ENCODE results near the gene MYCBP2.
"Not testable (repeated sequence)": the region's sequence is repeated elsewhere in the genome, so short reads cannot be mapped to it uniquely, and the experiment has no call there.

The MYCBP2 gene

DNA sequence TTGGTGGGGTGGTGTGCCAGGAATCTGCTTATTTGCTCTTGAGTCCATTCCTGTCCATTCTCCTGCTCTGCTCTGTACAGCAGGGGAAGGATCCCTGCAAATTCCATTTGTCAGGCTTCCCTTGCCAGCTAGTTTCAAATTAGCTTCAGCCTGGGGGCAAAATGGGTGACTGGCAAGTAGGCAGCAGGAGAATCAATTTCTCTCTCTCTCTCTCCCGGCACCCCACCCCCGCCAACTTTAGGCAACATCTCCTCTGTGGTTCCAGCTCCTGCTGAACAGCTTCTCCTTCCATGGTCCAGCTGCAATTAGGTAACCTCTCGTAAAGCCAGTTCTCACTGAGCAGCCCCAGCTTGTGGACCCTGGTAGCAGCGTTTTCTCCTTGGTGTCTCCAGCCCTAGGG lies 6.7 kb upstream of the MYCBP2 start:
- no peak for DNase-seq

DNA sequence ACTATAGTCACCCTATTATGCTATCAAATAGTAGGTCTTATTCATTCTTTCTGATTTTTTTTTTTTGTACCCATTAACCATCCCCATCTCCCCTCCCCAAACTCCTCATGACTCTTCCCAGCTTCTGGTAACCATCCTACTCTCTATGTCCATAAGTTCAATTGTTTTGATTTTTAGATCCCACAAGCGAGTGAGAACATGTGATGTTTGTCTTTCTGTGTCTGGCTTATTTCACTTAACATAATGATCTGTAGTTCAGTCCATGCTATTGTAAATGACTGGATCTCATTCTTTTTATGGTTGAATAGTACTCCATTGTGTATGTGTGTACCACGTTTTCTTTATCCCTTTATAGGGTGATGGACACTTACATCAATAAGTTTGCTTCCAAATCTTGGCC lies 4.5 kb upstream of the MYCBP2 start:
- no peak for DNase-seq

- DNase-seq, result no peak
Observed at GRCh38 chr13:77329911-77330584, 3.2 kb upstream of the MYCBP2 start.

- DNase-seq, result peak; percentile 92
Observed at GRCh38 chr13:77329133-77329910, 2.4 kb upstream of the MYCBP2 start.

- no peak for DNase-seq
Observed at GRCh38 chr13:77328819-77329132, 1.9 kb upstream of the MYCBP2 start.

- no peak for DNase-seq
Observed at GRCh38 chr13:77325371-77325980, 1.4 kb downstream of the MYCBP2 start.

GRCh38 chr13:77323858-77324257 lies 3.0 kb downstream of the MYCBP2 start:
- no peak for DNase-seq

DNA sequence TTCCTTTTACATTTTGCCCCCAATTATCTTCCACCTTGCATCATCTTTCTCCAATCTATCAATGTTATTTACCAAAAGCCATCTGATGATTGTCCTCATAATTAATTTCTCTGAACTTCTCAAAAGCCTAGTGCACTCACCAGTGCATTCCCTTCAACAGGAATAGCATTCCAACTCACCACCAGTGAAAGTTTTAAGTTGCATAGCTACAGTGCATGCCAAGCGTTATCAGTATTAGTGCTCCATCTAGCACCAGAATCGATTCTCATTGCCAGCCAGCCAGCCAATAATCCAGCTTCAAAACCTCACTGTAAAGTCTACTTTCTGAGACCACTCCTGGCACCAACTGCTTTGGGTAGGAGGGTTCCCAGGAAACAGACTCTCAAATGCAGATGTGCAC lies 7.4 kb downstream of the MYCBP2 start:
- no peak for DNase-seq

DNA sequence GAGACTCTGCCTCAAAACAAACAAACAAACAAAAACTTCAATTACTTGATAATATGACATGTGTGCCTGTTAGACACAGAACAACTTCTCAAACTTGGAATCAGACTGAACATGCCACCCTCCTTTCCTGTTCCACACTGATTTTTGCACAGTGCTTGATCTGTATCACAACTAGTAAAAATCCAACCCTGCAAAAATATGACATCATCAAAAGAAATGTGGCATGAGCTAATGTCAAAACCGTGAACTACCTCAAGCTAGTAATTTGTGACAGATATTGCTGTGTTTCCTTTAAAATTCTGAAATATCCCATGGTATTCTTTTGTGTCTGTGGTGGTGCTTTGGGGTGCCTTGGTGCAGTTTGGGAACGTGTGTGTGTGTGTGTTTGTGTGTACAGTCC lies 8.2 kb downstream of the MYCBP2 start:
- DNase-seq, result no peak

GRCh38 chr13:77316430-77316829 lies 10.5 kb downstream of the MYCBP2 start:
- DNase-seq, result no peak

DNA sequence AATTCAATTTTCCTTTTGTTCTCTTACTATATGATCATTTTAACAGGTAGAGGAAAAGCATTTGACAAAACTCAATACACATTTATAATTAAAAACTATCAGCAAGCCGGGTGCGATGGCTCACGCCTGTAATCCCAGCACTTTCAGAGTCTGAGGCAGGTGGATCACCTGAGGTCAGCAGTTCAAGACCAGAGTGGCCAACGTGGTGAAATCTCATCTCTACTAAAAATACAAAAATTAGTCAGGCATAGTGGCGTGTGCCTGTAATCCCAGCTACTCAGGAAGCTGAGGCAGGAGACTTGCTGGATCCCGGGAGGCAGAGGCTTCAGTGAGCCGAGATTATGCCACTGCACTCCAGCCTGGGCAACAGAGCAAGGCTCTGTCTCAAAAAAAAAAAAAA lies 11.4 kb downstream of the MYCBP2 start:
- not testable (repeated sequence) for DNase-seq

- DNase-seq, result no peak
Observed at GRCh38 chr13:77313923-77314322, 13.0 kb downstream of the MYCBP2 start.

- DNase-seq, result no peak
Observed at GRCh38 chr13:77312311-77312710, 14.6 kb downstream of the MYCBP2 start.

DNA sequence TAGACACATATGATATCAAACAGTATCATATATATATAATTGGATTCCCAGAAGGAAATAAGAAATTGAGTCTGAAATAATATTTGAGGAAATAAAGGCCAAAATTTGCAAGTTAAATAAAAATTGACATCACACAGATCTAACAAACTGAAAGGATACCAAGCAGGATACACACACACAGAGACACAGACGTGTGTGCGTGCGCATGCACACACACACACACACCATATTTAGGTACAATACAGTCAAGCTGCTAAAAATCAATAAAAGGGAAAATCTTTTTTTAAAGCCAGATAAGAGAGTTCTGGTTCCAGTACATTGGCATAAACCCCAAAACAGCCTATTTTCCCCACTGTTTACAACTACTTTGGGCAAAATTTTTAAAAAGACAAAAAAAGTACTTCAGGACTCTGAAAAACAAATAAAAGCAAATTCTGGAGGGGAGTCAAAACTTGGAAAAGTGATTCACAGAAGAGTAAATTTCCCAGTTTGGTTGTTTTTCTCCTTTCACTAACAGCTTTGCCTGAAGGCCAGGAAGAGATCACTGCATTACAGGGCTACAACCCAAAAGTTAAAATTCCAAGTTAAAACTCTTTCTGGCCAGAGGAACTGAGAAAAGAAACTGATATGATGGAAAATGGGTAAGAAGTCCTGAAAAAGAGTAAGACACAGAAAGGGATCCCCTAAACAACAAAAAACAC lies 16.2 kb downstream of the MYCBP2 start:
- no peak for DNase-seq

DNA sequence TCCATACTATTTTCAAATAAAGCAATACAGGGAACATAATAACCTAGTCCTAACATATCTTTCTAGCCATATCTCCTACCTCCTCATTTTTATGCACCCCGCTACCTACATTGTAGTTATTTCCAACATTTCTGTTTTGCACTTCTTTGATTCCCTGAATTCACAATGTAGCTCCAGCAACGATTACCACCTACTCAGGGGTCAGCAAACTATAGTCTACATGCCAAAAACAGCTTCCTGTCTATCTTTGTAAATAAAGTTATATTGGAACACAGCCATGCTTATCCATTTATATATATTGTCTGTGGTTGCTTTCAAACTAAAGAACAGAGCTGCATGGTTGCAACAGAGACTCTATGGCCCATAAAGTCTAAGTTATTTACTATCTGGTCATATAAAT lies 16.7 kb downstream of the MYCBP2 start:
- DNase-seq, result no peak

DNA sequence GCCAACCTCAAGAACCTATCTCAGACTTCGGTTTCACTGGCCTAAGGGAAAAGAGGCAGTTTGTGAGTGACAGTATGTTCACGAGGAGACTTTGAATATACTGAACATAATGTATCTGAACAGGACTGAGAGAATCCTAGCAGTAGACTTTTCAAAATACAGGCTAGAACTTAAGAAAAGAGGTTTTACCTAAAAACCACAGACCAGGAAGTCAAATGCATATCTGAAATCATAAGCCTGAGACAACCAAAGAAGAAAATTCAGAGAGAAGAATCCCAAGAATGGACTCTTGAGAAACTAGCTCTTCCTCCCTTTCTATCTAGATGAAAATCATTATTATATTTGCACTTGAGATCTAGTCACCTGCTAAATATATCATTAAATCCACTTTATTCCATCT lies 17.6 kb downstream of the MYCBP2 start:
- DNase-seq, result no peak

- no peak for DNase-seq
Observed at GRCh38 chr13:77306458-77306857, 20.4 kb downstream of the MYCBP2 start.

GRCh38 chr13:77305266-77305665 lies 21.6 kb downstream of the MYCBP2 start:
- DNase-seq, result no peak

DNA sequence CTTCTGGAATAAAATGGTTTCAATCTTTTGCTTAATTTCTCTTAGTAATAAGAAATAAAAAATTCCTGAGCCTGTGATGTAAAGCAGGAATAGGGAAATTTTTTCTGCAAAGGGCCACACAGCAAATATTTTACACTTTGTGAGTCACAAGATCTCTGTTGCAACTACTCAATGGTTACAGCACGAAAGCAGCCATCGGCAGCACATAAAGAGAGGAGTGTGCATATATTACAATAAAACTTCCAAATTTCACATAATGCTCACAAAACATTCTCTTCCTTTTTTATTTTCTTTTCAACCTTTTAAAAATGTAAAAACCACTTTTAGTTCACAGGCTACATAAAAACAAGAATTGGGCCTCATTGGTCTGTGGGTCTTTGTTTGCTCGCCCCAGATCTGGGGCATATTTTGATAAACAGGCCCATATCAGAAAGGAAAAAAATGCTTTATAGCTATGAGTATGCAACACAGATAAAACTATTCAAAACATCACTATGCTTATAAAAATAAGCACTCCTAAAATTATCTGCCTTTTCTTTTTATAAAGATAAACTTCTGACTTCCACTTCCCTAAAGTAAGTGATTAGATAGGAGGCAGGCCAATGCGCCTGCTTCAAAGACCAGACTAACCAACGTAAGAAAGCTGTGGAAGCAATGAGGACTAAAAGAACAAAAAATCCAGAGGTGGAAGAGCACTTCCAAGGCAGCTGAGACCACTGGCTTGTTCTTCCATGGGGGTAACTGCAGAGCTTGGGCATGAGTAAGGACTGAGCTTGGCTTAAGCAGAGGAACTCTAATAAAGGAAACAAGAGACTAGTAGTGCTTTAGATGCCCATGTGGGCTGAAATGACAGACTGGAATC lies 26.5 kb downstream of the MYCBP2 start:
- DNase-seq, result no peak

DNA sequence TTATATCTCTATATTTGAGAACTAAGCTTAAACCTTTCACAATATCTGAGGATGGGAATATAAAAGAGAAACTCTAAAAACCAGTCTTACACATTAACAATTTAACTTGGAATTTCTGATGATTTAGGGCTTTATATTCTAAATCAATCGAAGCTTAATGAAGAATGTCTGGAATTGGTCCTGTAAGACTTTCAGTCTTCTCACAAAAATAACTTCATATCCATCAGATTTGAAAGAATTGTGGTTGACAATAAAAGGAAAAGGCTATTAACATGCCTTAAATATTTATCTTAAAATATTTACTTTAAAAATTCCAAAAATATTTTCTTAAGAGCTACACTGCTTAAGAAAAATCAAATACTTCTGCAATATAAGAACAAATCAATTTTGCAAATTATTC lies 27.3 kb downstream of the MYCBP2 start:
- DNase-seq, result no peak

DNA sequence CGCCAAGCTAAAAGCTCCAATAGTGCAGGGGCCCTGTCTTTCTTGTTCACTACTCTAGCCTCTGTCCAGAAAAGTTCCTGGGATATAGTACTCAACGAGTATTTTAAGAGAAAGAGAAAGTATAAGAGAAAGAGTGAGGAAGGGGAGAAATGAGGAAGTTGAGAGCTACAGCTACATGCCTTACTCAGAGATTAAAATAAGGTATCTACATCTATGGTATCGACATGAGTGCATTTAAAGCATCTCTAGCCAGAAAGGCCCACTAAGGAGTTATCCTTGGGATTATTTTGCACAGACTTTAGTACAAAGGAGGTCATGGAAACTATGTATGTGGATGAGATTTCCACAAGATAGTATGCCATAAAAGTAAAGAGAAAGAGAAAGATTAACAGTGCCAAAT lies 28.5 kb downstream of the MYCBP2 start:
- DNase-seq, result no peak

DNA sequence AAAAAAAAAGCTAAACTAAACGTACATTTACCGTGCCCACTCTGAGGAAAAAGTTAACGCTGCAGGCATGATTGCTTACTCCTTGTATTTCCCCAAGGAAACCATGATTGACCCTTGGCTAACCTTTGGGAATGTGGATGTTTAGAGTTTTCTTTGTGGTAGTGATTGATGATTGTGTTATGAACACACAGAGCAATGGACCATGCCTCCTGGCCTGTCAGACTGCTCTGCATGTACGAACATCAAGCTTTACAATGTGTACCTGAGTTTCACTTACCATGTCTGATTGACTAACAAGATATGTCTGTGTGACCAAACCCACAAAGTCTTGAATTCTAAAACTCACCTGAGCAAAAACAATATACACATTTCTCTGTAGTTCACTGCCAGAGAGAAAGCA lies 35.1 kb downstream of the MYCBP2 start:
- DNase-seq, result no peak

DNA sequence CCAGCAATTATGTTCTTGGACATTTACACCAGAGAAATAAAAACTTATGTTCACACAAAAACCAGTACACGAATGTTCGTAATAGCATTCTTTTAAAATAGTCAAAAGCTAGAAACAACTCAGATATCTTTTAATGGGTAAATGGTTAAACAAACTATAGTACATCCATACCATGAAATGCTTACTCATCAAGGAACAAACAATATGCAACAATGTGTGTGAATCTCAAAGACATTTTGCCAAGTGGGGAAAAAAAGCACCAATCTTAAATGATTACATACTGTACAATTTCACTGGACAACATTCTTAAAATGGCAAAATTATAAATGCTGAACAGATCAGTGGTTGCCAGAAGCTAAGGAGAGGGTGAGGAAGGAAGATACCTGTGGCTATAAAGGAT lies 36.6 kb downstream of the MYCBP2 start:
- DNase-seq, result no peak
